GM18861 (cell line): ENCODE results near the gene TEDC1.

Experiments used
- ATAC-seq: cut with Tn5 transposase; IDR thresholded peaks from one replicate; pipeline ENCODE4 v1.9.1; 2021; ENCODE audit not compliant: unreplicated experiment

The TEDC1 gene

GRCh38 chr14:105484069-105484996 lies 6.7 kb upstream of the TEDC1 start:
- no peak for ATAC-seq

GRCh38 chr14:105484997-105485393 lies 6.1 kb upstream of the TEDC1 start:
- no peak for ATAC-seq

GRCh38 chr14:105485739-105486162 lies 5.3 kb upstream of the TEDC1 start:
- no peak for ATAC-seq

- ATAC-seq, result no peak
Measured at GRCh38 chr14:105486163-105486973, 4.7 kb upstream of the TEDC1 start, which contains the start of gene CRIP1. Gene CRIP1 (plus strand): TSS chr14:105486886. CDS start chr14:105487260, 374 bp downstream.

- no peak for ATAC-seq
Measured at GRCh38 chr14:105486974-105487448, 4.0 kb upstream of the TEDC1 start.

GRCh38 chr14:105487449-105487985 lies 3.5 kb upstream of the TEDC1 start:
- ATAC-seq, result no peak

GRCh38 chr14:105487986-105488777 lies 2.9 kb upstream of the TEDC1 start:
- no peak for ATAC-seq

- no peak for ATAC-seq
Measured at GRCh38 chr14:105488781-105489541, 2.1 kb upstream of the TEDC1 start.

- no peak for ATAC-seq
Measured at GRCh38 chr14:105489542-105490266, 1.3 kb upstream of the TEDC1 start.

GRCh38 chr14:105490267-105490571 lies 827 bp upstream of the TEDC1 start:
- ATAC-seq, result peak; percentile 0

GRCh38 chr14:105491366-105491973 lies 424 bp downstream of the TEDC1 start:
- ATAC-seq, result no peak

- no peak for ATAC-seq
Measured at GRCh38 chr14:105492031-105492970, 1.3 kb downstream of the TEDC1 start.

- ATAC-seq, result no peak
Measured at GRCh38 chr14:105492971-105493871, 2.2 kb downstream of the TEDC1 start.

GRCh38 chr14:105493921-105494605 lies 3.0 kb downstream of the TEDC1 start:
- ATAC-seq, result no peak

- no peak for ATAC-seq
Measured at GRCh38 chr14:105494606-105494929, 3.5 kb downstream of the TEDC1 start.
